HepG2 (cell line): ENCODE measurements around the gene CAT. TPM values are rescaled to one million over a fixed set of nuclear protein-coding genes. Genes with fewer than 3 reads are reported as not detected.

Experiments
- ATAC-seq: fragments of 200-7000 bp; cut with Tn5 transposase; 3 replicates; pipeline ENCODE4 v1.9.1; 2020; ENCODE audit warnings: mild to moderate bottlenecking, moderate library complexity
- BruUV-seq: library from RNA; stranded (reverse); fragments of 400-500 nt; replicated peaks from 2 replicates; lab custom pipeline; 2021; lab: Mats Ljungman, UMichigan
- CTCF ChIA-PET: fragments of 300-600 bp; formaldehyde crosslinking; extraction: SDS; loops from one replicate; lab custom pipeline; 2021; ENCODE audit warnings: low total read pairs, inconsistent platforms, low intra/inter-chr PET ratio; lab: Yijun Ruan, JAX
- POLR2A ChIA-PET: fragments of 350-600 bp; sonication (Branson Sonifier 250); formaldehyde crosslinking; loops from one replicate; lab custom pipeline; 2020; ENCODE audit warnings: antibody characterized with exemption, inconsistent platforms; lab: Yijun Ruan, JAX
- DNase-seq: peaks from one replicate; pipeline ENCODE4 v3.0.0-alpha.2; 2015; ENCODE audit warnings: low spot score
- FAIRE-seq: peaks from 3 replicates; lab custom pipeline; 2011; peaks lifted over from hg19 to GRCh38; lab: Jason Lieb, UNC
- H2AFZ ChIP-seq: one replicate; pipeline ENCODE4 v1.6.1; 2011; ENCODE audit warnings: low read length, inconsistent platforms
- H3K27ac ChIP-seq: fragments of 300-600 bp; 3 replicates; pipeline ENCODE4 v1.8.0; 2011; ENCODE audit warnings: mixed run types, mild to moderate bottlenecking, mixed read lengths, low read length, inconsistent platforms; ENCODE audit not compliant: insufficient read depth; ENCODE audit errors: extremely low read length
- H3K27me3 ChIP-seq, 2 experiments: fragments of 200-600 bp in 1 of 2; 2 replicates in 1 of 2; 3 replicates in 1 of 2; pipeline versions ENCODE4 v1.6.0 to v1.8.0; 2011; ENCODE audit warnings: low read length in 2 of 2, mild to moderate bottlenecking in 2 of 2, moderate library complexity in 2 of 2, inconsistent platforms in 1 of 2; ENCODE audit not compliant: insufficient read depth in 2 of 2, control insufficient read depth in 1 of 2
- H3K36me3 ChIP-seq, 2 experiments: fragments of 200-600 bp in 1 of 2; replicated peaks in 1 of 2; 2 replicates in 1 of 2; 3 replicates in 1 of 2; pipeline versions ENCODE4 v1.5.1 to v1.8.0; 2011; ENCODE audit warnings: low read length in 2 of 2, inconsistent platforms in 1 of 2; ENCODE audit not compliant: insufficient read depth in 2 of 2, control insufficient read depth in 1 of 2
- H3K4me1 ChIP-seq: 2 replicates; pipeline ENCODE4 v1.5.1; 2012; ENCODE audit warnings: low read length, inconsistent platforms; ENCODE audit not compliant: insufficient read depth
- H3K4me2 ChIP-seq: 2 replicates; pipeline ENCODE4 v1.6.0; 2011; ENCODE audit warnings: low read depth, low read length, inconsistent platforms
- H3K4me3 ChIP-seq, 3 experiments: fragments of 200-600 bp in 1 of 3; sonication (generic), shearing (Covaris generic) in 1 of 3; replicated peaks in 1 of 3; 2 replicates each; pipeline ENCODE4 v1.5.1; 2011 to 2016; ENCODE audit warnings: low read length in 3 of 3, inconsistent platforms in 2 of 3, low read depth in 2 of 3, mild to moderate bottlenecking in 2 of 3, control low read depth in 1 of 3, mixed read lengths in 1 of 3; ENCODE audit not compliant: insufficient read depth in 1 of 3
- H3K79me2 ChIP-seq: one replicate; pipeline ENCODE4 v1.6.1; 2011; ENCODE audit warnings: low read length, inconsistent platforms; ENCODE audit not compliant: insufficient read depth
- H3K9ac ChIP-seq: 2 replicates; pipeline ENCODE4 v1.6.0; 2011; ENCODE audit warnings: mild to moderate bottlenecking, low read depth, low read length, inconsistent platforms; ENCODE audit not compliant: insufficient read depth
- H3K9me3 ChIP-seq: 2 replicates; pipeline ENCODE4 v1.5.1; 2012; ENCODE audit warnings: mild to moderate bottlenecking, low read length
- H4K20me1 ChIP-seq: 2 replicates; pipeline ENCODE4 v1.6.0; 2011; ENCODE audit warnings: inconsistent platforms, mild to moderate bottlenecking, low read length, moderate library complexity; ENCODE audit not compliant: insufficient read depth
- CBX1 ChIP-seq: IDR thresholded peaks from one replicate; pipeline ENCODE4 v1.6.1; 2016; ENCODE audit warnings: antibody characterized with exemption, low read depth
- ELF3 ChIP-seq: IDR thresholded peaks from 2 replicates; pipeline ENCODE4 v1.6.1; 2016; ENCODE audit warnings: missing genetic modification reagents, missing compliant biosample characterization
- IRF2 ChIP-seq: IDR thresholded peaks from 2 replicates; pipeline ENCODE4 v1.6.1; 2018; ENCODE audit warnings: missing genetic modification reagents, missing compliant biosample characterization
- JDP2 ChIP-seq: sonication (generic); formaldehyde crosslinking; IDR thresholded peaks from 2 replicates; pipeline ENCODE4 v1.8.1; 2022; ENCODE audit warnings: missing genetic modification reagents, borderline replicate concordance
- KAT8 ChIP-seq: IDR thresholded peaks from 2 replicates; pipeline ENCODE4 v1.6.1; 2016; ENCODE audit warnings: missing genetic modification reagents, missing compliant biosample characterization
- TBX2 ChIP-seq: sonication (generic); formaldehyde crosslinking; IDR thresholded peaks from 2 replicates; pipeline ENCODE4 v1.5.0; 2020; ENCODE audit warnings: missing genetic modification reagents, mild to moderate bottlenecking, borderline replicate concordance
- YEATS4 ChIP-seq: sonication (generic); formaldehyde crosslinking; IDR thresholded peaks from 2 replicates; pipeline ENCODE4 v1.4.0; 2020; ENCODE audit warnings: missing genetic modification reagents, borderline replicate concordance
- ZNF782 ChIP-seq: sonication (generic); formaldehyde crosslinking; IDR thresholded peaks from 2 replicates; pipeline ENCODE4 v1.4.0; 2020; ENCODE audit warnings: missing genetic modification reagents, mild to moderate bottlenecking, borderline replicate concordance
- ZNF792 ChIP-seq: IDR thresholded peaks from 2 replicates; pipeline ENCODE4 v1.6.1; 2016
- WGBS: methylation state at CpG from one replicate; pipeline ENCODE4 v1.1.6; 2017; ENCODE audit warnings: low lambda C conversion rate; 5-methylcytosine and 5-hydroxymethylcytosine counted together
- in situ Hi-C: cut with HindIII; loops from 2 replicates; pipeline ENCODE4 v1.10.0; 2017; ENCODE audit warnings: low pct_unique_long_range_greater_than_20kb; ENCODE audit not compliant: extremely low pct_ligation_motif_present
- intact Hi-C: fragments of 100-400 bp; cut with micrococcal nuclease; formaldehyde crosslinking; loops from one replicate; pipeline ENCODE4 v1.10.0; 2022; ENCODE audit not compliant: unreplicated experiment
- polyA plus RNA-seq, 8 experiments: library from polyadenylated mRNA; depleted of rRNA in 3 of 8; stranded (reverse) in 7 of 8; unstranded in 1 of 8; fragments of >200 nt; fragmentation: Illumina TruSeq in 4 of 8; extraction: Trizol in 4 of 8; gene quantifications; 2 replicates each; pipeline versions ENCODE4 v1.2.1 to v1.2.3, GENCODE V29; 2011 to 2016; ENCODE audit warnings: low read depth in 4 of 8, missing spikeins in 1 of 8, mixed read lengths in 1 of 8; ENCODE audit not compliant: insufficient read depth in 1 of 8
- total RNA-seq, 5 experiments: library from RNA; depleted of rRNA; stranded (reverse); fragments of >200 nt; fragmentation: Illumina TruSeq; extraction: Trizol; gene quantifications; 2 replicates each; pipeline ENCODE4 v1.2.3, GENCODE V29; 2016; ENCODE audit warnings: low read depth in 1 of 5
- TF ChIP-seq, protein P1 (sequence below): sonication (generic); formaldehyde crosslinking; IDR thresholded peaks from 2 replicates; pipeline ENCODE4 v1.4.0; 2020; ENCODE audit warnings: mild to moderate bottlenecking, missing genetic modification reagents, borderline replicate concordance
- TF ChIP-seq, protein P2 (sequence below): IDR thresholded peaks from 2 replicates; pipeline ENCODE4 v1.6.1; 2018; ENCODE audit warnings: missing genetic modification reagents
- TF ChIP-seq, protein P3 (sequence below): sonication (generic); formaldehyde crosslinking; IDR thresholded peaks from 2 replicates; pipeline ENCODE4 v1.5.0; 2020; ENCODE audit warnings: mild to moderate bottlenecking, missing genetic modification reagents

CAT gene
- total and polyA plus RNA-seq, 2 of the 13 experiments (the other 11 are each of a cell fraction or from before 2014, with no cell fraction given) = 107 to 136 TPM

DNA sequence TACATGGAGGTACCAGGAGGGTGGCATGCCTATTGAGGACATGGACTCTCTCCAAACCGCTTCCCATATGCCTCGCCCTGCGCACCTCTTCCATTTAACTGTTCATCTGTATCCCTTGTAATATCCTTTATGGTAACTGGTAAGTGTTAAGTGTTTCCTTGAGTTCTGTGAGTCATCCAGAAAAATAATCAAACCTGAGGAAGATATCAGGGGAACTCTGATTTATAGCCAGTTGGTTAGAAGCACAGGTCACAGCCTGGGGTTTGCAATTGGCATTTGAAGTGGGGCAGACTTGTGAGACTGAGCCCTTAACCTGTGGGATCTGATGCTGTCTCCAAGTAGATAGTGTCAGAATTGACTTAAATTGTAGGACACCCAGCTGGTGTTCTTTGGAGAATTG, 27.6 kb upstream of the CAT start (continued):
- TF ChIP-seq, protein P1, sequence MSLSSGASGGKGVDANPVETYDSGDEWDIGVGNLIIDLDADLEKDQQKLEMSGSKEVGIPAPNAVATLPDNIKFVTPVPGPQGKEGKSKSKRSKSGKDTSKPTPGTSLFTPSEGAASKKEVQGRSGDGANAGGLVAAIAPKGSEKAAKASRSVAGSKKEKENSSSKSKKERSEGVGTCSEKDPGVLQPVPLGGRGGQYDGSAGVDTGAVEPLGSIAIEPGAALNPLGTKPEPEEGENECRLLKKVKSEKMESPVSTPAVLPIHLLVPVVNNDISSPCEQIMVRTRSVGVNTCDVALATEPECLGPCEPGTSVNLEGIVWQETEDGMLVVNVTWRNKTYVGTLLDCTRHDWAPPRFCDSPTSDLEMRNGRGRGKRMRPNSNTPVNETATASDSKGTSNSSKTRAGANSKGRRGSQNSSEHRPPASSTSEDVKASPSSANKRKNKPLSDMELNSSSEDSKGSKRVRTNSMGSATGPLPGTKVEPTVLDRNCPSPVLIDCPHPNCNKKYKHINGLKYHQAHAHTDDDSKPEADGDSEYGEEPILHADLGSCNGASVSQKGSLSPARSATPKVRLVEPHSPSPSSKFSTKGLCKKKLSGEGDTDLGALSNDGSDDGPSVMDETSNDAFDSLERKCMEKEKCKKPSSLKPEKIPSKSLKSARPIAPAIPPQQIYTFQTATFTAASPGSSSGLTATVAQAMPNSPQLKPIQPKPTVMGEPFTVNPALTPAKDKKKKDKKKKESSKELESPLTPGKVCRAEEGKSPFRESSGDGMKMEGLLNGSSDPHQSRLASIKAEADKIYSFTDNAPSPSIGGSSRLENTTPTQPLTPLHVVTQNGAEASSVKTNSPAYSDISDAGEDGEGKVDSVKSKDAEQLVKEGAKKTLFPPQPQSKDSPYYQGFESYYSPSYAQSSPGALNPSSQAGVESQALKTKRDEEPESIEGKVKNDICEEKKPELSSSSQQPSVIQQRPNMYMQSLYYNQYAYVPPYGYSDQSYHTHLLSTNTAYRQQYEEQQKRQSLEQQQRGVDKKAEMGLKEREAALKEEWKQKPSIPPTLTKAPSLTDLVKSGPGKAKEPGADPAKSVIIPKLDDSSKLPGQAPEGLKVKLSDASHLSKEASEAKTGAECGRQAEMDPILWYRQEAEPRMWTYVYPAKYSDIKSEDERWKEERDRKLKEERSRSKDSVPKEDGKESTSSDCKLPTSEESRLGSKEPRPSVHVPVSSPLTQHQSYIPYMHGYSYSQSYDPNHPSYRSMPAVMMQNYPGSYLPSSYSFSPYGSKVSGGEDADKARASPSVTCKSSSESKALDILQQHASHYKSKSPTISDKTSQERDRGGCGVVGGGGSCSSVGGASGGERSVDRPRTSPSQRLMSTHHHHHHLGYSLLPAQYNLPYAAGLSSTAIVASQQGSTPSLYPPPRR (CRISPR knock-in tag) = no peak
- TF ChIP-seq KAT8 = no peak
- no peak for TF ChIP-seq YEATS4
- TF ChIP-seq ELF3 (CRISPR knock-in tag) = no peak
- no peak for TF ChIP-seq JDP2 (CRISPR knock-in tag)
- TF ChIP-seq TBX2 = no peak
- TF ChIP-seq, protein P2, sequence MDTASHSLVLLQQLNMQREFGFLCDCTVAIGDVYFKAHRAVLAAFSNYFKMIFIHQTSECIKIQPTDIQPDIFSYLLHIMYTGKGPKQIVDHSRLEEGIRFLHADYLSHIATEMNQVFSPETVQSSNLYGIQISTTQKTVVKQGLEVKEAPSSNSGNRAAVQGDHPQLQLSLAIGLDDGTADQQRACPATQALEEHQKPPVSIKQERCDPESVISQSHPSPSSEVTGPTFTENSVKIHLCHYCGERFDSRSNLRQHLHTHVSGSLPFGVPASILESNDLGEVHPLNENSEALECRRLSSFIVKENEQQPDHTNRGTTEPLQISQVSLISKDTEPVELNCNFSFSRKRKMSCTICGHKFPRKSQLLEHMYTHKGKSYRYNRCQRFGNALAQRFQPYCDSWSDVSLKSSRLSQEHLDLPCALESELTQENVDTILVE (CRISPR knock-in tag) = no peak

DNA sequence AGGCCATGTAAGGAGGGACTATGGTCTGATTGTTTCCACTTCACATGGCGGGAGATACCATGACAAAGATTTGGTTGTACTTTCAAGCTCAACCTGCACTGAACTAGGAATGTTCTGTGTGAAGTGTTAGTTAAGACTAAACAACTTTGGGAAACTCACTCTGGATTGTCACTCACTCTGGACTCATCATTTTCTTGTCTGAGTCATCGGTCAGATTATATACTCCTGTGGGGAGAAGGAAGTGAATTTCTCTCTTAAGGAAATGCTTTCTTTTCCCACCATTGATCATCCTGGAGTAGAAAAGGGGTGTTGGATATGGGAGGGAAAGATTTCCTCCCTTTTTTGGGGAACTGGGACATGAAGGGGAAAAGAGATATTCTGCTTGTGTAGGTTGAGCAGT, 26.9 kb upstream of the CAT start:
- intact Hi-C loops (no loop called here), in situ Hi-C loops (loop anchor here (10.0 kb wide), 1 partner anchor 63 kb away; no protein-coding TSS in a partner anchor)
- H3K36me3 ChIP-seq = no peaks in the 10 kb centered on the region
- DNase-seq = no peak
- ATAC-seq = no peak
- H3K4me1 ChIP-seq = peaks cover 50% of the 10 kb centered on the region
- no peak for FAIRE-seq
- no peak overlapping the region for H3K9ac ChIP-seq
- 56% methylated on average over 2 of the region's 2 CpGs for WGBS
- H3K4me2 ChIP-seq = no peak overlapping the region
- TF ChIP-seq IRF2 (CRISPR knock-in tag) (no peak), ZNF792 (CRISPR knock-in tag) (no peak), CBX1 (no peak), ZNF782 (no peak)
- TF ChIP-seq, protein P3, sequence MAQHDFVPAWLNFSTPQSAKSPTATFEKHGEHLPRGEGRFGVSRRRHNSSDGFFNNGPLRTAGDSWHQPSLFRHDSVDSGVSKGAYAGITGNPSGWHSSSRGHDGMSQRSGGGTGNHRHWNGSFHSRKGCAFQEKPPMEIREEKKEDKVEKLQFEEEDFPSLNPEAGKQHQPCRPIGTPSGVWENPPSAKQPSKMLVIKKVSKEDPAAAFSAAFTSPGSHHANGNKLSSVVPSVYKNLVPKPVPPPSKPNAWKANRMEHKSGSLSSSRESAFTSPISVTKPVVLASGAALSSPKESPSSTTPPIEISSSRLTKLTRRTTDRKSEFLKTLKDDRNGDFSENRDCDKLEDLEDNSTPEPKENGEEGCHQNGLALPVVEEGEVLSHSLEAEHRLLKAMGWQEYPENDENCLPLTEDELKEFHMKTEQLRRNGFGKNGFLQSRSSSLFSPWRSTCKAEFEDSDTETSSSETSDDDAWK (CRISPR knock-in tag) = no peak
- ChIA-PET POLR2A (no interaction called here), CTCF (no interaction called here)
- no peaks in the 10 kb centered on the region for H4K20me1 ChIP-seq
- H3K27me3 ChIP-seq = no peaks in the 10 kb centered on the region
- no peaks in the 10 kb centered on the region for H3K79me2 ChIP-seq
- H3K27ac ChIP-seq = no peak overlapping the region
- H3K9me3 ChIP-seq = peaks cover 24% of the 10 kb centered on the region
- H3K4me3 ChIP-seq = no peak overlapping the region
- BruUV-seq = no TSS peak
- H2AFZ ChIP-seq = no peak overlapping the region
